Measurements from ENCODE around the gene ZBTB21.
"Not testable (repeated sequence)": the region's sequence is repeated elsewhere in the genome, so short reads cannot be mapped to it uniquely, and the experiment has no call there.

ZBTB21 gene

DNA sequence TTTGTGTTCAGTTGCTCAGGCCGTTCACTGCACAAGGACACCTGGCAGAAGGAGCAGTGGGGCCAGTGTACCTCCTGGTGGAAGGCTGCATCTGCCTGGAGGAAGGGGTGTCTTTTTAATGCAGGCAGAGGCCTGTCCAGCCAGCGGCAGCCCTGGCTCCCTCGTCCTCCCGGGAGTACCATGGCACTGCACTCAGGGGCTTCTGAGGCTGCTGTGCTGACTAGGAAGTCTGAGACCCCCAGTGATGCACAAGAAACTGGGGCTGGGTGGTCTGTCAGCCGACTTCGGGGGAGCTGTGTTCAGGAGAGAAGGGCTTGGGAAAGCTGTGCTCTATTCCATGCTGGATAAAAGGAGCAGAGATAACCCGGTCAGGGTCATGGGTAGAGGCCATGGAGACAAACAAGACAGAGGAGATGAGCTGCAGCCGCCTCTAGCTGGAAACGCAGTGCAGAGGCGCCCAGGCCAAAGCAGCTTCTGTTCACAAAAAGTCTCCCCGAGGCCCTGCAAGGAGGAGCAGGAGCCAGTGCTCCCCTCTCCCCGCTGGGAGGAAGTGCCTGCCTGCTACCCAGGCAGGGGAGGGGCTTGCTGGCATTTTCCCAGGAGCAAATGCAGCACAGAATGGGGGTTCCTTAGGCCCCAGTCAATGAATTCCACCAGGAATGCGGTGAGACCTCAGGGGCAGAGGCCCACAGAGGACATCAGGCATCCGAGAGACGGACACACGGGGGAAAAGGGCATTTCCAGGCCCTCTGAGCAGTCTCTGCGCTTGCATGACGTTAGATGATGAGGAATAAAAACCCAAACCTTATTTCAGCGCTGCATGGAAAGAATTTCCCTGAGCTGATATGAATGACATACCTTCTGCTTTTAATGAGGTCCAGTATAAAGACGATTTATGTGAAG lies 39.2 kb downstream of the ZBTB21 start:
- H3K27ac Mint-ChIP-seq = no peak overlapping the region
- H3K9me3 Mint-ChIP-seq = no peaks in the 10 kb centered on the region
- H3K4me1 Mint-ChIP-seq (ENCODE audit: low read depth) = peaks cover 8% of the 10 kb centered on the region
- no peak for DNase-seq (ENCODE audit: low spot score)
- no peak overlapping the region for H3K4me3 Mint-ChIP-seq
- no peaks in the 10 kb centered on the region for H3K36me3 Mint-ChIP-seq (ENCODE audit: low read depth)
- peaks cover 4% of the 10 kb centered on the region for H3K27me3 Mint-ChIP-seq (ENCODE audit: low read depth)

DNA sequence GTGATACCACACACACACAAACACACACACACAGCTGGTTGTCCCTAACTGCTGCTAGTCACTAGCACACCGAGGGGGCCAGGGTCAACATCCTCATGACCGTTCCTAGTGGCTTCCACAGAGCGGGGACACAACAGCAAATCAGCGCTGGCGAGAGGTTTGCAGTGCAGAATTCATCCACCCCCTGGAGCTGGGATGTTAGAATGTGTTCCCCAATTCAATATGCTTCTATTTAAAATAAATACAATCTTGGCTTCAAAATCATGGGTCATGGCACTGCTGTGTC lies 40.1 kb downstream of the ZBTB21 start:
- DNase-seq (ENCODE audit: low spot score) = no peak
- Mint-ChIP-seq H3K27ac (no peak overlapping the region), H3K4me3 (no peak overlapping the region), H3K27me3 (ENCODE audit: low read depth) (peaks cover 4% of the 10 kb centered on the region), H3K4me1 (ENCODE audit: low read depth) (peaks cover 8% of the 10 kb centered on the region), H3K36me3 (ENCODE audit: low read depth) (no peaks in the 10 kb centered on the region), H3K9me3 (no peaks in the 10 kb centered on the region)

DNA sequence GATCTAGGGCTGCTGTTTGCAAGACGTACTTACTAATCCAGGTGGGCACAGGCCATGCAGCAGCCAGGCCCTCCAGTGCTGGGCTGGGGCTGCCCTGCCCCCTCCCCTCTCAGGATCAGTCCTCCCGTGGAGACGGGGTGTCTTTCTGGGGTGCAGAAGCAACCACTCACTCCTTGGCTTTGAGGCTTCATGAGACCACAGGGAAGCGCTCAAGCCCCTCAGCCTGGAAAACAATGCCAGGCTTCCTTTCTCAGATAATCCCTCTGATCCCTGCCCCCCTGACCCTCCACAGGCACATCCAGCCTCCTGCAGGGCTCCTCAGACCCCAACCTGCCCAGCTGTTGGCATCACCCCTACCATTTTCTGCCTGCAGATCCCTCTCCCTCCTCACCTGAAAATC lies 42.5 kb downstream of the ZBTB21 start:
- Mint-ChIP-seq H3K4me1 (ENCODE audit: low read depth) (no peaks in the 10 kb centered on the region), H3K4me3 (no peak overlapping the region), H3K9me3 (no peaks in the 10 kb centered on the region), H3K27ac (no peak overlapping the region), H3K36me3 (ENCODE audit: low read depth) (no peaks in the 10 kb centered on the region), H3K27me3 (ENCODE audit: low read depth) (peaks cover 10% of the 10 kb centered on the region)
- DNase-seq (ENCODE audit: low spot score) = no peak

DNA sequence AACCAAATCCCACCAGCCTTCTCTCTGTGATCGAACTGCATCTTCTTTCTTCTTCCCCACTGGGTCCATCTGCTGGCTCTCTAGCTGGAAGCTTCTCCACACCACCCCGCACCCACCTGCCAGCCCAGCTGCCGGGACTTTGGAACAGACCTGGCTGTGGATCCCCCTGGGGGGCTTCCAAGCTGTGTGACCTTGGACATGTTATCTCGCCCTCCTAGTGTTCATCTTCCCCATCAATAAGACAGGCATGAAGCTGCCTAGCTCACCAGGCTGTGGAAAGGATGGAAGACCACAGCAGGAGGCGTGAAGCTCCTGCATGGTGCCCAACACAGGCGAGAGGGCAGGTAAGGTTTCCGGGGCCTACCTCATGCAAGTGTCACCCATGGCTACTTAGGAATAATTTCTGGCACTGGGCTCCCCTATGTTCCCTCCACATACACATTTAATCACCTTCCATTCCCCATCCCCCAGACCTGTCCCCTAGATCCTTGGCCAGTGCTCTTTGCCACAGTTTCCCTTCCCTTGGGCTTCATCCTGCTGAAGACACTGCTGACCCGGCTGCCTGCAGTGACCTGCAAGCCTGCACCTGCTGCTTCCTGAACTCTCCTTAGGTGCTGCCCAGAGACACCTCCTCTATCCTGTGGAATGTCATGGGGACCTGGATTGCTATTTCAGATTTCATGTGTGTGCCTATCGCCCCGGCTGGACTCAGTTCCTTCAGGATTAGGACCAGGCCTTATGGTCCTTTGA lies 43.1 kb downstream of the ZBTB21 start:
- Mint-ChIP-seq H3K36me3 (ENCODE audit: low read depth) (no peaks in the 10 kb centered on the region), H3K4me3 (no peak overlapping the region), H3K9me3 (no peaks in the 10 kb centered on the region), H3K27me3 (ENCODE audit: low read depth) (peaks cover 14% of the 10 kb centered on the region), H3K4me1 (ENCODE audit: low read depth) (no peaks in the 10 kb centered on the region), H3K27ac (no peak overlapping the region)
- DNase-seq (ENCODE audit: low spot score) = no peak

DNA sequence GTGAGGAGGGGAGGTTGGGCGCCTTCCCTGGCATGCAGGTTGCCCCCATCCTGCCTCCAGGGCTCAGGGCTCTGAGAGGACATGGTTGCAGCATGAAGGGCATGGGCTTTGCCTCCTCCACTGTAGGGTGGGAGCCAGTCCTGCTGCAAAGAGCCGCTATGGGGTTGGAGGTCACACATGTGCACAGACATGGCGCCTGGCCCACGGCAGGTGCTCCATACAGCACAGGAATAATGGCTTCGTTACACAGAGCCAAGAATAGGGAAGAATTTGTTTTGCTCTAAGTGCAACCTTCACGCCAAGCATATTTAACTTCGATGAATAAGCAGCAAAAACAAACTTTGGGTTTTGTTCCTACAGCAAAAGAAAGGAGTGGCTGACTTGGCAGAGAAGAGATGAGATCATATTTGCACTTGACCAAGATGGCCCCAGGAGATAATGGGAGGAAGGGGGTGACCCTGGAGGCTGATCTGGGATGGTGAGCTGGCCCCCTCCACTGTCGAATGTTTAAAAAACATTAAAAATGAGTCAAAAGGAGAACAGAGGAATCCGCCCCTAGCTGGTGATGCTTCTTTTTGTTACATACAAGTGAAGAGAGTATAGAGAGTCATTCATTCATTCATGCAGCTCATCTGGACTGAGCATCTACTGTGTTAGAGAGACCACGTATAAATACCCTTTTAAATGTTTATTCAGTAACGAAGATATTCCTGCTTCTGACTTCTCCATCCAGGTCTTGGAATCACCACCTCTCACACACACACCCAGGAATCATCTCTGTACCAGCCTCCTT lies 43.9 kb downstream of the ZBTB21 start:
- Mint-ChIP-seq H3K27me3 (ENCODE audit: low read depth) (peaks cover 19% of the 10 kb centered on the region), H3K4me3 (no peak overlapping the region), H3K27ac (no peak overlapping the region), H3K4me1 (ENCODE audit: low read depth) (peaks cover 4% of the 10 kb centered on the region), H3K9me3 (no peaks in the 10 kb centered on the region), H3K36me3 (ENCODE audit: low read depth) (no peaks in the 10 kb centered on the region)
- no peak for DNase-seq (ENCODE audit: low spot score)

DNA sequence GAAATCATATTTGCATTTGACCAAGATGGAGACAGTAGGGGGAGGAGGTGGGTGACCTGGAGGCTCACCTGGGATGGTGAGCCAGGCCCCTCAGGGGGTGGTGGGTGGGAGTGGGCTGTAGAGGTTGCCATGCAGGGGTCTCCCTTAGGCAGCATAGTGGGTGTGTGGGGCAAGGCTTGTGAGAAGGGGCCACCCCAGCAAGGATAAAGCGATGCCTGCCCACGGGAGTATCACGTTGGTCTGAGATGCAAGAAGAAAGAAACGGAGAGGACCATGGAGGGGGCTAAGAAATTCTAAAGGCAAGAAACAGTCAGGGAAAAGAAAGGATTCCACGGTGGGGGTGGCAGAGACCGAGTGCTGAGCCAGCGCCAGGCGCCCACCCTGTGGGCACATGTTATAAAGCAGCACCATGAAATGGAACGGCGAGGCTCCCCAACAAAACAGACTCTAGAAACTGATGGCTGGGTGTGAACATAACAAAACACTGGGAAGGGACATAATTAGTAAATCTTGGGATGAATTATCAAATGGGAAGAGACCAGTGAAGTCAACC lies 44.6 kb downstream of the ZBTB21 start:
- no peak overlapping the region for H3K4me3 Mint-ChIP-seq
- peaks cover 21% of the 10 kb centered on the region for H3K27me3 Mint-ChIP-seq (ENCODE audit: low read depth)
- H3K9me3 Mint-ChIP-seq = no peaks in the 10 kb centered on the region
- H3K27ac Mint-ChIP-seq = no peak overlapping the region
- peaks cover 6% of the 10 kb centered on the region for H3K4me1 Mint-ChIP-seq (ENCODE audit: low read depth)
- H3K36me3 Mint-ChIP-seq (ENCODE audit: low read depth) = no peaks in the 10 kb centered on the region
- DNase-seq (ENCODE audit: low spot score) = no peak

DNA sequence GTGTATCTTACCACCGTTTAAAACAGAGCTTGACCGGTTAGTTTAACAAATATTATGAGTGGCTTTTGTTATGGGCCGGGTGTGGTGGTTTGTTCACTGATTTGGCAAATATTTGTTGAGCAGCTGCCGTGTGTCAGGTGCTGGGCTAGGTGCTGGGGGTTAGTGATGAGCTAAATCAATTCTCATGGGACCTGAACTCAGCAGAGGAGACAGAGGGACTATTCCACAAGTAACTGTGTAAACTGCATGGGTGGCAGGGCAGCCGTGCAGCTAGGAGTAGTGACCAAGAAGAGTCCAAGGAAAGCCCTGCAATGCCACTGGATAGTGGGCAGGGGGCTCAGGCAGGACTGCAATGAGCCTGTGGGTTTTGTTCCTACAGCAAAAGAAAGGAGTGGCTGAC lies 45.1 kb downstream of the ZBTB21 start:
- H3K27ac Mint-ChIP-seq = no peak overlapping the region
- H3K9me3 Mint-ChIP-seq = no peaks in the 10 kb centered on the region
- DNase-seq (ENCODE audit: low spot score) = no peak
- H3K27me3 Mint-ChIP-seq (ENCODE audit: low read depth) = peaks cover 23% of the 10 kb centered on the region
- H3K36me3 Mint-ChIP-seq (ENCODE audit: low read depth) = no peaks in the 10 kb centered on the region
- no peak overlapping the region for H3K4me3 Mint-ChIP-seq
- H3K4me1 Mint-ChIP-seq (ENCODE audit: low read depth) = peaks cover 6% of the 10 kb centered on the region

DNA sequence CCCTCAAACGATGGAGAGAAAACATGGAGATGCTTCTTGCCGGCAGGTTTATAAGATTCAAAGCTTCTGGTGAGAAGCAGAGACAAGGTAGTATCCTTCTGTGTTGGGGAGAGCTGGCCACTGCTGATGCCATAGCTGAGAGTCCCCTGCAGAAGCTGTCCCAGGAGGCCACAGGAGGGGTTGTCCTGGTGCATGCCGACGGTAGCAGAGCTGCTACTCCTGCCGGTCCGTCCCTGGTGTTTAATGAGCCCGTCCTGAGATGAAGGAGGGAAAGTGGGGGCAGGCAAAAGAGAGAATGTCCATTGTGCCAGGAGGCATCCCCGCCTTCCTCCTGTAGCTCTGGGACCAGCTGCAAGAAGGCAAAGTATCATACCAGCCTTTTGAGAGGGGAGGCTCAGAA lies 46.0 kb downstream of the ZBTB21 start:
- no peak for DNase-seq (ENCODE audit: low spot score)
- H3K27ac Mint-ChIP-seq = no peak overlapping the region

DNA sequence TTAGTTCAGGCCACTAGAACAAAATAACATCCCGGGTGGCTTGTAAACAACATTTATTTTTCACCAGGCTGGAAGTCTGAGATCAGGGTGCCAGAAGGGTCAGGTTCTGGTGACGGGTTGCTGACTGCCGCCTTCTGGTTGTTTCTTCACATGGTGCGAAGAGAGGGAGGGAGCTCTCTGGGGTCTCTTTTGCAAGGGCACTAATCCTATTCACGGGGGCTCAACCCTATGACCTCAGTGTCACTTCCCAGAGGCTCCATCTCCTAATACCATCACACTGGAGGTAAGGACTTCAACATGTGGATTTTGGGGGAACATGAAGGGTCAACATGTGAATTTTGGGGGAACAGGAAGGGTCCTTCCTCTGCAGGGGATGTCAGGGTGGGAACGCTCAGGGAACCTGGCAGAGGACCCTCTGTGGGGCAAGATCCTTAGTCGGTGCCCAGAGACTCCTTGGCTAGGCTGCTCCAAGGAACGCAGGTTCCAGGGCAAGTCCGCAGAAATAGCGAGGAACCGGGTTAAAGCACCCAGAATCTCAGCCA lies 47.7 kb downstream of the ZBTB21 start:
- no peak for DNase-seq (ENCODE audit: low spot score)
- Mint-ChIP-seq H3K36me3 (ENCODE audit: low read depth) (no peaks in the 10 kb centered on the region), H3K9me3 (no peaks in the 10 kb centered on the region), H3K4me3 (no peak overlapping the region), H3K4me1 (ENCODE audit: low read depth) (peaks cover 6% of the 10 kb centered on the region), H3K27ac (no peak overlapping the region), H3K27me3 (ENCODE audit: low read depth) (peaks cover 23% of the 10 kb centered on the region)

More for the DNA sequence above, 46.0 kb downstream of the ZBTB21 start:
- Mint-ChIP-seq H3K36me3 (ENCODE audit: low read depth) (no peaks in the 10 kb centered on the region), H3K27me3 (ENCODE audit: low read depth) (peaks cover 23% of the 10 kb centered on the region), H3K9me3 (no peaks in the 10 kb centered on the region), H3K4me3 (no peak overlapping the region), H3K4me1 (ENCODE audit: low read depth) (peaks cover 6% of the 10 kb centered on the region)

DNA sequence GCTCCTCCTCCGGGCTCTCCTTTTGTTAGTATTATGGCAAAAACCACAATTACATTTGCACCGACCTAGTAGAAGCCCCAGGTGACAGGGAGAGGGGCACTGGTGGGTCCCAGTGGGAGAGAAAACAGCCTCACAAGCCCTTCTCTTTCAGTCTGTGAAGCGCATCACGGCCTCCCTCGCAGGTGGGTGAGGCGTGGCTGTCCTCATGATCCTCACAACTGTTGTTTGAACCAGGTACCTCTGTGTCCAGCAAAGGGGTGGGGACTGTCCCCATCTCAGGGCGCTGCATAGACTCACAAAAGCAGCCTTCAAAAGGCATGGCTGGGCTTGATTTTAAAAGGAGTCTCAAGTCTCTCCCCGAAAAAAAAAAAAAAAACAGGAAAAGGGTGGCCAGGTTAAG lies 48.4 kb downstream of the ZBTB21 start:
- H3K4me1 Mint-ChIP-seq (ENCODE audit: low read depth) = peaks cover 9% of the 10 kb centered on the region
- no peak for DNase-seq (ENCODE audit: low spot score)
- peaks cover 20% of the 10 kb centered on the region for H3K27me3 Mint-ChIP-seq (ENCODE audit: low read depth)
- H3K27ac Mint-ChIP-seq = no peak overlapping the region
- H3K36me3 Mint-ChIP-seq (ENCODE audit: low read depth) = no peaks in the 10 kb centered on the region
- no peak overlapping the region for H3K4me3 Mint-ChIP-seq
- H3K9me3 Mint-ChIP-seq = no peaks in the 10 kb centered on the region

DNA sequence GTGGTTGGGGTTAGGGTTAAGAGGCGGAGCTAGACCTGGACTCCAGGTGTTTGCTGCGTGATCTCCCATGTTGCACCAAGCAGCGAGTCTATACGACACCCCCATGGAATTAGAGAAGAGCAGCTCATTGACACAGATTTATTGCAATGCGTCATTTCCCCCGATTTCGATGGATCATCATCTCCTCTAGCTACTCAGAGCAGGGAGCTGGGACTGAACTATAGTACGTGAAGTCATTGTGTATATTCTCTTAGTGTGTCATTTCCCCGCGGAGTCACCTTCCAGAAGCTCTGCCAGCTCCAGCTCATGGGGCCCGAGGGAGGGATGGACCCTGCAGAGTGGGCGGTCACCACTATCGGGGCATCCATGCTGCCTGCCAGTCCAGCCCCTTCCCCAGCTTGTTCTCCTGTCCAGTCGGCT lies 48.9 kb downstream of the ZBTB21 start:
- DNase-seq (ENCODE audit: low spot score) = no peak
- no peak overlapping the region for H3K27ac Mint-ChIP-seq
- peaks cover 20% of the 10 kb centered on the region for H3K27me3 Mint-ChIP-seq (ENCODE audit: low read depth)
- H3K9me3 Mint-ChIP-seq = no peaks in the 10 kb centered on the region
- no peak overlapping the region for H3K4me3 Mint-ChIP-seq
- H3K4me1 Mint-ChIP-seq (ENCODE audit: low read depth) = peaks cover 9% of the 10 kb centered on the region
- no peaks in the 10 kb centered on the region for H3K36me3 Mint-ChIP-seq (ENCODE audit: low read depth)

DNA sequence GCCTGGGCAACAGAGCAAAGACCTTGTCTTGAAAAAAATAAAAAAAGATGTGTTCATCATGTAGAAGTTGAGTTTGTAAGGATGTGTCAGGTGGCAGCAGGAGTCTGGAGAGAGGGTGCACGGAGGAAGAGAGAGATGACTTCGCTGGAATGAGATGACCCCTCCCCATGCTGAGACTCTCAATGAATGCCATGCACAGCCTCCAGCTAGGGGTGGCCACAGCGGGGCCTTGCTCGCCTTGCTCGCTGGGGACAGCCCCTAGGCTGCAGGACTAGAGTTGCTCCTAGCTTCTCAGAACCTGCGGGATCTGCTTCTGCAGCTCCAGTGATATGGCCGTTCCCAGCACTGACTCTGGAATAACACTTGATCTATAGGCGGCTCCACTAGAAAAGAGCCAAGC lies 49.8 kb downstream of the ZBTB21 start:
- Mint-ChIP-seq H3K4me1 (ENCODE audit: low read depth) (peaks cover 9% of the 10 kb centered on the region), H3K4me3 (no peak overlapping the region), H3K27me3 (ENCODE audit: low read depth) (peaks cover 20% of the 10 kb centered on the region), H3K36me3 (ENCODE audit: low read depth) (no peaks in the 10 kb centered on the region), H3K27ac (no peak overlapping the region), H3K9me3 (no peaks in the 10 kb centered on the region)
- no peak for DNase-seq (ENCODE audit: low spot score)

DNA sequence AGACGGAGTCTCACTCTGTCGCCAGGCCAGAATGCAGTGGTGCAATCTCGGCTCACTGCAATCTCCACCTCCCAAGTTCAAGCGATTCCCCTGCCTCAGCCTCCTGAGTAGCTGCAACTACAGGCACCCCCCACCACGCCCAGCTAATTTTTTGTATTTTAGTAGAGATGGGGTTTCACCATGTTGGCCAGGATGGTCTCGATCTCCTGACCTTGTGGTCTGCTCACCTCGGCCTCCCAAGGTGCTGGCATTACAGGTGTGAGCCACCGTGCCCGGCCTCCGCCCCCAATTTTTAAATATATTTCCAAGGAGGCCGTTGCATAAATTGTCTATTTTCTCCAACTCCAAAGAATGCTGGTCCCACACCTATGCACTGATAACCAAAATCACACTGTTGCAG lies 50.5 kb downstream of the ZBTB21 start:
- H3K36me3 Mint-ChIP-seq (ENCODE audit: low read depth); H3K27ac Mint-ChIP-seq; H3K9me3 Mint-ChIP-seq; H3K4me1 Mint-ChIP-seq (ENCODE audit: low read depth); H3K4me3 Mint-ChIP-seq; DNase-seq (ENCODE audit: low spot score): not testable (repeated sequence)
- H3K27me3 Mint-ChIP-seq (ENCODE audit: low read depth) = peaks cover 21% of the 10 kb centered on the region
